ACC112 (cell line): Measurements from ENCODE around the gene GRAMD4.

Experiments used
- H2AFZ ChIP-seq: fragments of 200-600 bp; sonication (generic); one replicate; pipeline ENCODE4 v1.6.0; 2017; ENCODE audit warnings: antibody characterized with exemption, low read length; ENCODE audit not compliant: unreplicated experiment
- H3K27ac ChIP-seq: fragments of 200-600 bp; sonication (generic); 2 replicates; pipeline ENCODE4 v1.5.1; 2014; ENCODE audit warnings: low read depth, mild to moderate bottlenecking, antibody characterized with exemption, low read length, moderate library complexity
- H3K27me3 ChIP-seq: fragments of 200-600 bp; sonication (generic); 2 replicates; pipeline ENCODE4 v1.6.1; 2014; ENCODE audit warnings: mild to moderate bottlenecking, antibody characterized with exemption, low read length, moderate library complexity, mixed read lengths; ENCODE audit not compliant: insufficient read depth
- H3K36me3 ChIP-seq: fragments of 200-600 bp; sonication (generic); 2 replicates; pipeline ENCODE4 v1.6.1; 2016; ENCODE audit warnings: mild to moderate bottlenecking, antibody characterized with exemption, low read length, moderate library complexity, mixed read lengths; ENCODE audit not compliant: insufficient read depth
- H3K4me1 ChIP-seq: fragments of 200-600 bp; sonication (generic); one replicate; pipeline ENCODE4 v1.6.1; 2016; ENCODE audit warnings: low read length, mixed read lengths; ENCODE audit not compliant: insufficient read depth, unreplicated experiment, control insufficient read depth
- H3K4me3 ChIP-seq: fragments of 200-600 bp; sonication (generic); 2 replicates; pipeline ENCODE4 v1.5.1; 2014; ENCODE audit warnings: mild to moderate bottlenecking, low read depth, low read length
- H3K79me2 ChIP-seq: fragments of 200-600 bp; sonication (generic); one replicate; pipeline ENCODE4 v1.6.0; 2016; ENCODE audit warnings: low read length; ENCODE audit not compliant: control insufficient read depth, unreplicated experiment, insufficient read depth

The GRAMD4 gene

GRCh38 chr22:46654426-46654825, 34.2 kb downstream of the GRAMD4 start:
- Histone ChIP-seq H3K27me3 (no peaks in the 10 kb centered on the region), H3K36me3 (no peaks in the 10 kb centered on the region), H3K4me1 (peaks cover 4% of the 10 kb centered on the region), H2AFZ (no peak overlapping the region), H3K27ac (no peak overlapping the region), H3K4me3 (no peak overlapping the region), H3K79me2 (no peaks in the 10 kb centered on the region)

GRCh38 chr22:46654927-46655595, 34.9 kb downstream of the GRAMD4 start:
- Histone ChIP-seq H3K36me3 (no peaks in the 10 kb centered on the region), H3K79me2 (no peaks in the 10 kb centered on the region), H3K4me1 (peaks cover 4% of the 10 kb centered on the region), H2AFZ (no peak overlapping the region), H3K4me3 (no peak overlapping the region), H3K27me3 (no peaks in the 10 kb centered on the region), H3K27ac (no peak overlapping the region)

DNA sequence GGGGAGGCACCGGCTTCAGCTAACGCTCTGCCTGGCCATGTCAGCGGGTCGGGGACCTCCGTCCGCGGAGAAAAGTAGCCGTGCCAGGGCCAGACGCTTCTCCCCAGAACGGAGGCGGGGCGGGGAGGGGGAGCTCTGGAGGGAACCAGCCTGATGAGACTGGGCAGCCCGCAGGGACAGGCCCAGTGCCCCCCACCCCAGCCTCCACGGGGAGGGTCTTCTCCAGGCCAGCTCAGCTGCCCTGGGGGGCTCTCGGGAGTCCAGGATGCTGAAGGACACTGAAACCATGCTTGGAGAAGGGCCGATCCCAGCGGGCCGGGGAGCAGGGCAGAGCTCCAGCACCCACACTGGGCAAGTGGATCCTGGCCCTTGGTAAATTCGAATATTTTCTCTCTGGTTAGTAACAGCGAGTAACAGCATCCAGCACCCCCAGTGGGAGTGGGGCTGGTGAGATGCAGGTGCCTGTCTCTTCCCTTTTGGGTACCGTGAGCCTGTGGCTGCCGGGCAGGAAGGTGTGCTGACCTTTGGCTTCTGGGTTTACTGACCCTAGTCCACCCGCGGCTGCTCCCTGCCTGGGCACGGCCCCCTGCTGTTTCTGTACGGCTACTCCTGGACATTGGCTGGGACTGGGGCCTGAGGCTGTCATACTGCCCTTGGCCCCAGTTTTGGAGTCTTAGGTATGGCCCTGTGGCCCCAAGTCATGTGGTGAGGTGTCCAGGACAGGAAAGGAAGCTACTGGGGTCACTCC, 35.8 kb downstream of the GRAMD4 start:
- peaks cover 4% of the 10 kb centered on the region for H3K4me1 ChIP-seq
- no peak overlapping the region for H3K27ac ChIP-seq
- no peak overlapping the region for H2AFZ ChIP-seq
- H3K36me3 ChIP-seq: no peaks in the 10 kb centered on the region
- H3K4me3 ChIP-seq: no peak overlapping the region
- no peaks in the 10 kb centered on the region for H3K27me3 ChIP-seq
- H3K79me2 ChIP-seq: no peaks in the 10 kb centered on the region

DNA sequence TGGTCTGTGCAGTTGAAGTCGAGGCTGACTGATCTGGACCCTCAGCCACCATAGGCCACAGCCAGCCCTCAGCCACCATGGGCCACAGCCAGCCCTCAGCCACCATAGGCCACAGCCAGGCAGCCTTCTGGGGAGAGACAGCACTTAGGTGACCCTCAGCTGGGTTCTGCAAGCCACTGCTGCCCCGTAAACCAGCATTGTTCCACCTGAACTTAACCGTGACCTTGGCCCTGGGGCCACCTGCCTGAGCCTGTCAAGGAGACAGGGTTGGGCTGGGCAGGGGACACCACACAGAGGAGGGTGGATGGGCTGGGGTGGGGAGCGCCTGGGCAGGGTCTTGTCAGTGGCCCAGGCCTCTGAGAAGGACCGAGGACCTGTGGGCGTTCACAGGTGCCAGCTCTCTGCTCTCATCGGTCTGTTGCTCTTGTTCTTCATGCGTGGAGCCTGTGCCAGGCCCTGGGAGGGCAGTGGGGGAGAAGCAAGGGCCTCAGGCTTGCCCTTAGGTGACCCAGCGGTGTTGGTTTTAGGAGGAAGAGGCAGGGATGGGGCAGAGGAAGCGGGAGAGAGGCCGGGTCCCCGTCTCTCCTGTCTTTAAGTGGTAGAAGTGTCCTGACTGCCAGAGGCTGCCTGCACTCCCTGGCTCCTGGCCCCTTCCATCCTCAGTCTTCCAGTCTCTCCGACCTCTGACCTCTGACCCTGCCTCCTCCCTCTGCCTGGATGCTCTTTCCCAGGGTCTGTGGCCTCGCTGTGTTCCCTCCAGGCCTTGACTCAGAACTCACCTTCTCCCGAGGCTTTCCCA, 36.9 kb downstream of the GRAMD4 start:
- Histone ChIP-seq H3K27ac (no peak overlapping the region), H3K36me3 (no peaks in the 10 kb centered on the region), H3K4me1 (peaks cover 4% of the 10 kb centered on the region), H3K4me3 (no peak overlapping the region), H2AFZ (no peak overlapping the region), H3K27me3 (no peaks in the 10 kb centered on the region), H3K79me2 (no peaks in the 10 kb centered on the region)

- peaks cover 1% of the 10 kb centered on the region for H3K4me1 ChIP-seq
- H3K79me2 ChIP-seq: no peaks in the 10 kb centered on the region
- H3K4me3 ChIP-seq: no peak overlapping the region
Measured at GRCh38 chr22:46657655-46657953, 37.4 kb downstream of the GRAMD4 start.

DNA sequence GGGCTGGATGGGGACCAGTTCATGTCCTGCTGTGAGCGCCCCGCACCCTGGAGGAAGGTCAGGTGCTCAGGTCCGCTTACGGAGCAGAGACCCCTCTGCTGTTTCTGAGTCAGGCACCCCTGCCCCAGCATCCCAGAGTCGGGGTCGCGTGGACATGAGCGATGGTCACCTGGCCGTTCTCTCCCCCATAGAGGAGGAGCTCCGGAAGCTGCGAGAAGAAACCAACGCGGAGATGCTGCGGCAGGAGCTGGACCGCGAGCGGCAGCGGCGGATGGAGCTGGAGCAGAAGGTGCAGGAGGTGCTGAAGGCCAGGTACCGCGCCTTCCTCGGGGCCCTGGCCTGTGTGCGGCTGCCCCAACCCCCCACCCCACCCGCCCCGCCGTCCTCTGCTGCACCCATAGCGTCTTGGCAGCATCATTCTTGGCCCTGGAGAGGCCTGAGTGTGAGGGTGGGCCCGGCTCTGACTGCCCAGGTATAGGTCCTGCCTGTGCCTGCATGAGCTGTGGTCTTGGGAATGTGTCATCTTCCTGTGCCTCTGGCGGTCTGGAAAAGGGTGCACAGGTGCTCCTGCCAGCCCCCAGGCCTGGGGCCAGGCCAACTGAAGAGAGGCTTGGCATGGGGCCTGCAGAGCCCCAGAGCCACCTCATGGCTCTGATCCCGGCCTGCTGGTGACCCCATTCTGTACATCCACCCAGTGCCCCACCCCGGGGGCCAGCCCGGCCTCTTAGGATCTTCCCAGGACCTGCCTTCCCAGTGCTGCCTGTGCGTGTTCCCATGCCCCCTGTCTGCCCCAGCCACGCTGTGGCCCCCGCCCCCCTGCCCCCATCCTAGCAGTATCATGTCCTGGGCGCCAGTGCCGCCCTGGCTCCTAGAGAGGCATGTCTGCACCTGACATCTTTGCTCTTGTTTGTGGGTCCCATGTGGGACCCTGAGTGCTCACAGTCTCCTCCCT, 38.1 kb downstream of the GRAMD4 start:
- H3K36me3 ChIP-seq: no peaks in the 10 kb centered on the region
- H3K27me3 ChIP-seq: no peaks in the 10 kb centered on the region
- no peak overlapping the region for H3K27ac ChIP-seq
- H3K4me3 ChIP-seq: no peak overlapping the region
- no peaks in the 10 kb centered on the region for H3K4me1 ChIP-seq
- H2AFZ ChIP-seq: no peak overlapping the region
- no peaks in the 10 kb centered on the region for H3K79me2 ChIP-seq

More at GRCh38 chr22:46657655-46657953, 37.4 kb downstream of the GRAMD4 start:
- no peaks in the 10 kb centered on the region for H3K27me3 ChIP-seq
- H3K27ac ChIP-seq: no peak overlapping the region
- H3K36me3 ChIP-seq: no peaks in the 10 kb centered on the region
- no peak overlapping the region for H2AFZ ChIP-seq

DNA sequence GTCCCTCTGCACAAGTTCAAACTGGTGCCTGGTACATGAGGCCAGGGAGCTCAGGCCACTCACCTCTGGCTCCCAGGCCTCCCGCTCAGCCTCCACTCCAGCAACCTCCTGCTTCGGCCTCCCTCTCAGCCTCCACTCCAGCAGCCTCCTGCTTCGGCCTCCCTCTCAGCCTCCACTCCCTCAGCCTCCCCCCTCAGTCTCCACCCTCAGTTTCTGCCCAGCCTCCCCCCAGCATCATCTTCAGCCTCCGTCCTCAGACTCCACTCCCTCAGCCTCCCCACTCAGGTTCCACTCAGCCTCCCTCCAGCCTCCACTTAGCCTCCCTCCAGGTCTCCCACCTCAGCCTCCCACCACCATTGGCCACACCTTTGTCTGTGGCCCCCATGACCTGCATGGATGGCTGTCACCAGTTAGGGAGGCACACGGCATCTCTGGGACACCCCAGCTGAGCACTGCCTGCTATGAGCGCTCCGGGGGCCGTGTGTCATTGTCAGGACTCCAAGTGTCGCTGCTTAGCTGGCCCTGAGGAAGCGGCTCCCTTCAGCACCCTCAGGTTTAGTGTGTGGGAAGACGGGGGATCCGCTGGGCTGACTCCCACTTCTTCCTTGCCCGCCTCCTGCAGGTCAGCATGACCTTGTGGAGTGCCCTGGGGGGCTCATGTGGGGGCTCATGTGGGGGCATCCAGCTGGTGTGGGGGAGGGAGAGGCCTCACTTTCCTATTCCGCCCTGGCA, 39.0 kb downstream of the GRAMD4 start:
- H3K4me3 ChIP-seq: no peak overlapping the region
- H3K36me3 ChIP-seq: no peaks in the 10 kb centered on the region
- H3K27ac ChIP-seq: no peak overlapping the region
- H2AFZ ChIP-seq: no peak overlapping the region
- no peaks in the 10 kb centered on the region for H3K79me2 ChIP-seq
- H3K27me3 ChIP-seq: no peaks in the 10 kb centered on the region
- H3K4me1 ChIP-seq: no peaks in the 10 kb centered on the region

DNA sequence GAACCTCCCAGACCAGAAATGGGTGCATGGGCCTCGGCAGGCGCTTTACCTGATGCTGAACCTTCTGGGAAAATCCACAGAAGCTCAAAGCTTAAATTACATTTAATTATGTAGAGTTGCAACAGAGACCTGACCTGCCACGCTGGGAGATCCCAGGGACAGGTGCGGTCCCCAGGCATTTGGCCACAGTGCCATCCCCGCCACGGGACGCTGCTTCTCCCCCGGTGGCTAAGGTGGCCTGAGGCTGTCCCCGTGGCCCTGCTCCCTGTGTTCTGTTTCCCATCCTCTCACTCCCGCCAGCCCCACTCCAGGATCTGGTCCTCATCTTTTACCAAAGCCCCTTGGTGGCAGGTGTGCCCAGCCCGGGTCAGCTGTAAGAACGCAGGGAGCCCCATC, 39.6 kb downstream of the GRAMD4 start:
- Histone ChIP-seq H2AFZ (no peak overlapping the region), H3K79me2 (no peaks in the 10 kb centered on the region), H3K36me3 (no peaks in the 10 kb centered on the region), H3K27me3 (no peaks in the 10 kb centered on the region), H3K4me1 (no peaks in the 10 kb centered on the region), H3K27ac (no peak overlapping the region), H3K4me3 (no peak overlapping the region)

GRCh38 chr22:46660604-46661201, 40.5 kb downstream of the GRAMD4 start:
- Histone ChIP-seq H3K36me3 (no peaks in the 10 kb centered on the region), H3K4me1 (no peaks in the 10 kb centered on the region), H3K79me2 (no peaks in the 10 kb centered on the region), H2AFZ (no peak overlapping the region), H3K27me3 (no peaks in the 10 kb centered on the region), H3K27ac (no peak overlapping the region), H3K4me3 (no peak overlapping the region)
